ENCODE data around the gene TKT.

TKT gene

GRCh38 chr3:53240989-53241972 lies 14.5 kb downstream of the TKT start:
- DNase-seq (ENCODE audit: low read depth): no peak

- no peak for DNase-seq (ENCODE audit: low read depth)
These were observed 16.0 kb downstream of the TKT start for GRCh38 chr3:53239800-53240199.

DNA sequence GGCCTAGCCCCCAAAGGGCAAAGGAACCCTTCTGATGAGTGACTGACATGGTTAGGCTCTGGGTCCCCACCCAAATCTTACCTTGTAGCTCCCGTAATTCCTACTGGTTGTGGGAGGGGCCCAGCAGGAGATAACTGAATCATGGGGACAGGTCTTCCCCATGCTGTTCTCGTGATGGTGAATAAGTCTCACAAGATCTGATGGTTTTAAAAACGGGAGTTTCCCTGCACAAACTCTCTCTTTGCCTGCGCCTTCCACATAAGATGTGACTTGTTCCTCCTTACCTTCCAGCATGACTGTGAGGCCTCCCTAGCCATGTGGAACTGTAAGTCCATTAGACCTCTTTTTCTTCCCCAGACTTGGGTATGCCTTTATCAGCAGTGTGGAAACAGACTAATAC lies 16.9 kb downstream of the TKT start:
- no peak for DNase-seq (ENCODE audit: low read depth)

GRCh38 chr3:53238051-53238850 lies 17.6 kb downstream of the TKT start:
- DNase-seq (ENCODE audit: low read depth): no peak

DNA sequence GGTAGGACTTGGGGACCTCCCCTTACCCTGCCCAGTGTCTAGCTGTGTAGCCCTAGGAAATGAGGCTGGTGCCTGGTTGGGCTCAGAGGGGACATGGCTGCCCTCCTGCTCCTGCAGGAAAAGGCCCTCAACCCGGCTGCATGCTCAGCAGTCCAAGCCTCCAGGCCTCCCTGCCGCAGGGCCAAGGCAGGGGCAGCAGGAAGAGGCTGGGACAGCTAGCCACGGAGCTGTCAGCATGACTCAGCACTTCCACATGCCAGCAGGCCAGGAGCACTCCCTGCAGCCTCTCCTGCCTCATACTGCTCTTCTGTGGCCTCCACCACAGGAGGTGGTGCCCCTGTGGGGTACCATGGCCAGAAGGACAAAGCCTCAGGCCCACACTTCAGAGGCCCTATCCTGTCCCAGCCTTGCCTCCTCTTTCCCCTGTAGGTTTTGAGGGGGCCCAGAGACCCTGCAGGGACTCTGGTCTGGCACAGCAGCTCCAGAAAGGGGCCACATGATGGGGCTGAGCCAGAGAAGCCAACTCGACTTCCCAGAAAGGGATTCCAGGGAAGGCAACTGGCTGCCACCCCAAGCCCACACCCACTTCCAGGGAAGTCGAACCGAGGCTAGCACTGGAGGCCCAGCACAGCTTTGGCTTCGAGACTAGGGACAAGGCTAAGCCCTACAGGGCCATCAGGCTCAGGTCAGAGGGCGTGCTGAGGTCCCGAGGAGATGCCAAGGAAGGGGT lies 19.5 kb downstream of the TKT start:
- DNase-seq (ENCODE audit: low read depth): no peak

DNA sequence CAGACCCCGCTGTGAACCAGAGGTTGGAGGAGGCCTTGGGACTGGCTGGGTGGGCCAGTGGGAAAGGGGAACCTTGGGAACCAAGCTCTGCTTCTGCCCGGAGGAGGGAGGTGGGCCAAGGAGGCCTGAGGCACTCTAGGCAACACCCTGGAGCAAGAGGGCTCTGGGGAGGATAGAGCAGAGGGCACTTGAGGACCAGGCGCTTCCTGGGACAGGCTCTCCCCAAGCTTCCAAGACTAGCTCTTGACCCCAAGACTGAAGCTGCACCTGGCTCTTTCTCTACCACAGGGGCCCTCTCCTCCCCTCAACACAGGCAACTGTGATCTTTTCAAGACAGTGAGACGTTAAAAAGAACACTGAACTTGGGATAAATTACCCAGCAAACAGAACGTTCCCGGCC lies 20.3 kb downstream of the TKT start:
- DNase-seq (ENCODE audit: low read depth): no peak

- no peak for DNase-seq (ENCODE audit: low read depth)
These were observed 21.0 kb downstream of the TKT start for GRCh38 chr3:53234841-53235232.

DNA sequence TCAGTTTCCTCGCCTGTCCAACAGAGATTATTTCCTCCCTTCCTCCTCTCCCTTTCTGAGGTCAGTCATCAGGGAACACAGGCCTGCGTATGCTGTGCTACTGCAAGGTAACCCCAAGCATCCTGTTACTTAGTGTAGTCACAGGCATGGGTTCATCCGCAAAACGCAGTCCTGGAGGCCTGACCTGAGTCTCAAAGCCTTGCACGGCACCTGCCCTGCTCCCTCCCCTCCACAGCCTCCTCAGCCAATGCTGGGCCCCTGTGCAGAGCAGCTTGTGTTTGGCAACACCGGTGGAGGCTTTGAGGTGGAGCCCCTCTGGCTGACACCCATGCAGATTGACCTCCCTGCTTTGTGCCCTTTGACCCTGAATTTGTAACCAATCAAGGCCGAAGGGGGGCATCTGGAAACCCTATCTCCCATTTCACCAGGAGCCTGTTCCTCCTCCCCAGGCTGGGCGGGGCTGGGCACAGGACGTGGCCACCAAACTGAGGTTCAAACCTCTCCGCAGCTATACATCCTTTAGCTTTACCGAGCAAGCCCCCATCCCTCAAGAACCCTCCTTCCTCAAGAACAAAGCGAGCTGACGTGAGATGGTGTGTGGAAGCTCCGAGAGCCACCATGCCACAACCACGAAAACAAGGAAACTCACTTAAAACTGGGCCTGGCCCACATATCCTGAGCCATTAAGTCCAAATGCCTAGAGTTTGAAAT lies 21.5 kb downstream of the TKT start:
- DNase-seq (ENCODE audit: low read depth): no peak

GRCh38 chr3:53232641-53233377 lies 23.0 kb downstream of the TKT start:
- DNase-seq (ENCODE audit: low read depth): no peak

- DNase-seq (ENCODE audit: low read depth): no peak
These were observed 24.0 kb downstream of the TKT start for GRCh38 chr3:53231532-53232511.

GRCh38 chr3:53230789-53231188 lies 25.0 kb downstream of the TKT start:
- DNase-seq (ENCODE audit: low read depth): no peak

DNA sequence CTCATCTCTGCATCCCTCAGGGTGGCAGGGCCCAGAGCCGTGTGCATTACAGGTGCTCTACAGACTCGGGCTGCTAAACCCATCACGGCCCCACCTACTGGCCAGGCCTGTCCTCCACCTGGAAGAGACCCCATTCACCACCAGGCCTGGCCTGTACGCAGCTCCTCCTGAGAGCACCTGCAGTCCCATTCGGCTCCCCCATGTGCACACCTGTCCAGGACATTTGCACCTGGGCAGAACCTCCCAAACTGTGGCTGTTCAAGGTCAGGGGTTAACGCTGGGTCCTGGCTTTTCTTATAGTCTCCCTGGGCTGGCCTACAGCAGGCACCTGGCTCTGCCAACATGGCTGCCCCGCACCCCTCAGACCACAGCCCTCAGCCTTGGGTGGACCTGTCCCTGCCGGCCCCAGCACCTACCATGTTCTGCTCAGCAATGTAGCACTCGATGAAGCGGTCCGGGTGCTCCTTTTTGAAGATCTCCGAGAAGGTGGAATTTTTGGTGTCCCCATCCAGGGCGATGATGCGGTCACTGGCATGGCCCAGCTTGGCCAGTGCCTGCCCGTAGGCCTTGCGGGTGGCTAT lies 25.7 kb downstream of the TKT start:
- DNase-seq (ENCODE audit: low read depth): no peak

DNA sequence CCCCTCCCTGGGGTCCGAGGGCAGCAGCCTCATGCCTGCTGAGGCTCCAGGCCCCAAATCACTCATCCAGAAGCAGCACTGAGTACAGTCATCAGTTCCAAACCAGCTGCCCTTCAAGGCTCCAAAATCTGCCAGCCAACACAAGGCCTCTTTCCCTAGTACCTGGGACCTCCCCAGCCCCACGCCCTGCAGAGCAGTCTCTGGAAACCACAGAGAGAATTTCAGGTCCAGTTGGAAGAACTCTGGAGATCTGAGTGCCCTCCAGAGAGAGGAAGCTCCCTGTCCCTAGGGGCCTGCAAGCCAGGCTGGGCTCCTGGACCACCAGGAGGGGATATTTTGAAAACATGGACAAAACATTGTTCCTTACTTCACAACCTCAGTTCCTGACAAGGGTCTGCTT lies 26.2 kb downstream of the TKT start:
- DNase-seq (ENCODE audit: low read depth): no peak

DNA sequence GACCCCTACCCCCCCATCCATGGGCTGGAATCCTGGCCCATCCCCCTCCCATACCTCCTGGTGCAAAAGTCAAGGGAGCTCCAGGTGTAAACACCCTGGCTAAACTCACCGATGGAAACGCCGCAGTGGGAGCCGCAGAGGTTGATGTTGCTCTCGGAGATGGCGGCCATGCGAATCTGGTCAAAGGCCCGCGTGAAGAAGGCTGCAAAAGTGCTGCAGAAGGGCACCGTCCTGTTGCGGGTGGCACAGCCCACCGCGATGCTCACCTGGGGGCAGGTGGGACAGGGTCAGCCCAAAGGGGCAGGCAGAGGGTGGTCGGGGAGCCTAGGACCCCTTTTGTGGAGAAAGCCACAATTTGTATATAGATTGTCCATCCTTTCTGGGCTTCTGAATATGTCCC lies 26.7 kb downstream of the TKT start:
- DNase-seq (ENCODE audit: low read depth): no peak

GRCh38 chr3:53227993-53228885 lies 27.6 kb downstream of the TKT start:
- DNase-seq (ENCODE audit: low read depth): no peak

- DNase-seq (ENCODE audit: low read depth): no peak
These were observed 28.9 kb downstream of the TKT start for GRCh38 chr3:53226841-53227407.

DNA sequence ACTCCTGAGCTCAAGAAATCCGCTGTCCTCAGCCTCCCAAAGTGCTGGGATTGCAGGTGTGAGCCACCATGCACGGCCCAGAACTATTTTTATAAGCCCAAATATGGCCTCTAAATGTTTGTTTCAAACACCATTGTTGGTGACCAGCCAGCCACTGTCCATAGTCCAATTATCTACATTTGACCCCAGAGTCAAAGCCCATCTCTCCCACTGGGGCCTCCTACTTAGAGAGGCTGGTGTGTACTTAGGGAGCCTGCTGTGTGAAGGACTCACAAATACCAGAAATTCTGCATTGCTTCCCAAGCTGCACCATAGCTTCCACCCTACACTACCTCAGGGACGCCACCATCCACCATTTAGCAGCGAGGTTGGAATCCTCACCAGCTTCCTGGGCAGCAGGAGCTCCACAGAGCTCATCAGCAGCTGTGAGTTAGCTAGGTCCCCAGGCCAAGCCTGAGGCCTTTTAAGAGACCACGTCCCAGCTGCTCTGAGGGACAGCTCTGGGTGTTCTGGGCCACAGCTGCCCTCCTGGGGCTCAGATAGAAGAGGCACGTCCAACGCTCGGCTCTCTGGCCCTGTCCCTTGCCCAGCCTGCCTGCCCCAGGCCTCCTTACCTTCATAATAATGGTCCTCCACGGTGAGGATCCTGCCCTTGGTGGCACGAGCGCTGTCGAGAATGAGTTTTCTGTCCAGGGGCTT lies 29.5 kb downstream of the TKT start:
- no peak for DNase-seq (ENCODE audit: low read depth)

Data from activated T-helper 1 cell treated with Interleukin-2 at 50 U/mL for 16 hours (primary cell).